ENCODE data around the gene S100A13. TPM values are rescaled to one million over a fixed set of nuclear protein-coding genes. Genes with fewer than 3 reads are reported as not detected.

Gene S100A13
- total and polyA plus RNA-seq, 3 experiments from 2014 or later = 1.3 to 7.6 (median 5.5) TPM

GRCh38 chr1:153624965-153625611 lies 2.2 kb downstream of the S100A13 start:
- CTCF ChIA-PET = interaction anchor here (1.3 kb wide), 1 partner anchor 53 kb away, joined by 3 read pairs; the partner anchor contains the start of gene NPR1
- no peaks in the 10 kb centered on the region for H3K9me3 ChIP-seq (ENCODE audit: low read length)
- Mint-ChIP-seq H3K4me1 (no peaks in the 10 kb centered on the region), H3K36me3 (no peaks in the 10 kb centered on the region), H3K4me3 (no peak overlapping the region), H3K27me3 (peaks cover 0 to 10% of the 10 kb centered on the region in 2 donors), H3K27ac (peak overlapping the region in 1 of 8 donors; percentile 42), H3K9me3 (no peaks in the 10 kb centered on the region)
- no peaks in the 10 kb centered on the region for H3K27me3 ChIP-seq (ENCODE audit: insufficient read depth, low read length, poor library complexity, severe bottlenecking)
- H3K4me3 ChIP-seq (ENCODE audit: low read length) = no peak overlapping the region
- H3K4me1 ChIP-seq (ENCODE audit: insufficient read depth, low read length) = no peaks in the 10 kb centered on the region
- H3K36me3 ChIP-seq (ENCODE audit: insufficient read depth, low read length) = no peaks in the 10 kb centered on the region
- POLR2A ChIA-PET = no interaction called here
- no peak overlapping the region for H3K27ac ChIP-seq (ENCODE audit: low read depth, low read length)
- DNase-seq = no peak

- ChIA-PET POLR2A (no interaction called here), CTCF (interaction anchor here (1.3 kb wide), 1 partner anchor 9 kb away, joined by 3 read pairs; no protein-coding TSS in a partner anchor)
- no peaks in the 10 kb centered on the region for H3K27me3 ChIP-seq (ENCODE audit: insufficient read depth, low read length, poor library complexity, severe bottlenecking)
- H3K4me3 ChIP-seq (ENCODE audit: low read length) = no peak overlapping the region
- H3K36me3 ChIP-seq (ENCODE audit: insufficient read depth, low read length) = no peaks in the 10 kb centered on the region
- Mint-ChIP-seq H3K4me1 (no peaks in the 10 kb centered on the region), H3K9me3 (no peaks in the 10 kb centered on the region), H3K4me3 (no peak overlapping the region), H3K36me3 (no peaks in the 10 kb centered on the region), H3K27ac (no peak overlapping the region), H3K27me3 (peaks cover 0 to 10% of the 10 kb centered on the region in 2 donors)
- H3K27ac ChIP-seq (ENCODE audit: low read depth, low read length) = no peak overlapping the region
- H3K4me1 ChIP-seq (ENCODE audit: insufficient read depth, low read length) = no peaks in the 10 kb centered on the region
- no peak for DNase-seq
- H3K9me3 ChIP-seq (ENCODE audit: low read length) = no peaks in the 10 kb centered on the region
These were observed 4.2 kb downstream of the S100A13 start for GRCh38 chr1:153623101-153623500.

DNA sequence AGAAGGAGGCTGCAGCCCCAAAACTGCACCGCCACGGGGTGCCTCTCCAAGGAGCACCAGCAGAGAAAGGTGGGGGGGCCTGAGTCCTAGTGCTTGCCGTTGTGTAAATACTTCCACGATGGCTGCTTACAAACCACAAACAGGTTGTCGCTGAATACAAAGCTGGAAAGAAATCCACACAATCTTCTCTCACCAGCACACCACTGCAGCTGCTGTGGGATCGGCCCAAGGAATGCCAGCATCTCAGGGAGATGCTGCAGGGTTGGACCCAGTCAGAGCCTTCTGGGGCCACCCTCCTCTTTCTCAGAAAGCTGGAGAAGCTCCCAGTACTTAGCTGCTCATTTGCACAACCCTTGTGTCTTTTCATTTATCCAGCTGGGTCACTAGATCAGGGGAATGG lies 8.1 kb downstream of the S100A13 start:
- Histone ChIP-seq H3K4me3 (ENCODE audit: low read length) (no peak overlapping the region), H3K27me3 (ENCODE audit: insufficient read depth, low read length, poor library complexity, severe bottlenecking) (no peaks in the 10 kb centered on the region), H3K36me3 (ENCODE audit: insufficient read depth, low read length) (no peaks in the 10 kb centered on the region), H3K27ac (ENCODE audit: low read depth, low read length) (no peak overlapping the region), H3K9me3 (ENCODE audit: low read length) (no peaks in the 10 kb centered on the region), H3K4me1 (ENCODE audit: insufficient read depth, low read length) (no peaks in the 10 kb centered on the region)
- Mint-ChIP-seq H3K4me1 (peaks cover 0 to 4% (median 0%) of the 10 kb centered on the region in 3 donors), H3K4me3 (no peak overlapping the region), H3K36me3 (no peaks in the 10 kb centered on the region), H3K27ac (no peak overlapping the region), H3K9me3 (no peaks in the 10 kb centered on the region), H3K27me3 (peaks cover 0 to 8% of the 10 kb centered on the region in 2 donors)
- POLR2A ChIA-PET = no interaction called here
- DNase-seq = no peak
- CTCF ChIA-PET = interaction anchor here (0.9 kb wide), 1 partner anchor 15 kb away, joined by 3 read pairs; the partner anchor contains the start of gene CHTOP

DNA sequence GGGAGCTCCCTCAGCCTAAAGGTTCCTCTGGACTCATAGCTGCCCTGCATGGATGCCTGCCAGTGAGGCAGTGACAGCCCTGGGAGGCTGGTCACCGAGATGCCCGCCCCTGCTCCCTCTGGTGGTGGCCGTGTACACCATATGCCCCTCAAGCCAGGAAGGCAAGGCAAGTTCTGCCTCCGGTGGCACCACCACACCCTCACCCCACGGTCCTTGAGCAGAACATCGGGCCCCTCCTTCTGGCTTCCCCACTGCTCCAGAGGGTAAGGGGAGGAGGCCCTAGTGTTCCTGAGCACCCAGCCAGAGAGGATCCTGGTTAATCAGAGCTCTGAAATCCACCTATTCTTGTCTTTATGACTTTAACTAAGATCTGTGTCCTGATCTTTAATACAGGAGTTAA lies 9.6 kb downstream of the S100A13 start:
- no peaks in the 10 kb centered on the region for H3K9me3 ChIP-seq (ENCODE audit: low read length)
- H3K36me3 ChIP-seq (ENCODE audit: insufficient read depth, low read length) = no peaks in the 10 kb centered on the region
- no peaks in the 10 kb centered on the region for H3K4me1 ChIP-seq (ENCODE audit: insufficient read depth, low read length)
- POLR2A ChIA-PET = no interaction called here
- Mint-ChIP-seq H3K9me3 (no peaks in the 10 kb centered on the region), H3K27me3 (peaks cover 0 to 6% of the 10 kb centered on the region in 2 donors), H3K27ac (no peak overlapping the region), H3K36me3 (no peaks in the 10 kb centered on the region), H3K4me1 (peaks cover 0 to 4% (median 0%) of the 10 kb centered on the region in 3 donors), H3K4me3 (no peak overlapping the region)
- H3K27me3 ChIP-seq (ENCODE audit: insufficient read depth, low read length, poor library complexity, severe bottlenecking) = no peaks in the 10 kb centered on the region
- CTCF ChIA-PET = no interaction called here
- H3K27ac ChIP-seq (ENCODE audit: low read depth, low read length) = no peak overlapping the region
- DNase-seq = peak in 2 of 5 donors; percentile 57 to 61
- no peak overlapping the region for H3K4me3 ChIP-seq (ENCODE audit: low read length)

DNA sequence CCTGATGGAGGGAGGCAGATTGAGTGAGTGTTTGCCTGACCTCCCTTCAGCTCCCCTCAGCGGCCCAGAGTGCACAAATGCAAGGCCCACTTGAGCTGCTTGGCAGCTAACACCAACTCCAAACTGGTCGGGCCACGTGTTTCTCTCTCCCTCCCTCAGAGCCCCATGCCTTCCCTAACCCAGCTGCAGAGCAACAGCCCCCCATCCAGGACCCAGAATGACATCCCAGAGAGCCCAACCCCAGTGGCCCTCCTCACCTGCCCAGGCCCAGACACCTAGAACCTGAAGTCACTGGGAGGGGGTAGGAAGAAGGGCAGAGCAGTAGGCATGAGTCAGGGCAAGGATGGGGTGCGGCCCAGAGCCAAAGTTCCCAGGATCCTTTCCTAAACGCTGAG lies 10.4 kb downstream of the S100A13 start:
- Mint-ChIP-seq H3K27ac (no peak overlapping the region), H3K36me3 (no peaks in the 10 kb centered on the region), H3K9me3 (no peaks in the 10 kb centered on the region), H3K4me3 (no peak overlapping the region), H3K27me3 (peaks cover 0 to 6% of the 10 kb centered on the region in 2 donors), H3K4me1 (peaks cover 0 to 4% (median 0%) of the 10 kb centered on the region in 3 donors)
- CTCF ChIA-PET = no interaction called here
- Histone ChIP-seq H3K9me3 (ENCODE audit: low read length) (no peaks in the 10 kb centered on the region), H3K27me3 (ENCODE audit: insufficient read depth, low read length, poor library complexity, severe bottlenecking) (no peaks in the 10 kb centered on the region), H3K27ac (ENCODE audit: low read depth, low read length) (no peak overlapping the region), H3K4me1 (ENCODE audit: insufficient read depth, low read length) (no peaks in the 10 kb centered on the region), H3K4me3 (ENCODE audit: low read length) (no peak overlapping the region), H3K36me3 (ENCODE audit: insufficient read depth, low read length) (no peaks in the 10 kb centered on the region)
- POLR2A ChIA-PET = no interaction called here
- no peak for DNase-seq

DNA sequence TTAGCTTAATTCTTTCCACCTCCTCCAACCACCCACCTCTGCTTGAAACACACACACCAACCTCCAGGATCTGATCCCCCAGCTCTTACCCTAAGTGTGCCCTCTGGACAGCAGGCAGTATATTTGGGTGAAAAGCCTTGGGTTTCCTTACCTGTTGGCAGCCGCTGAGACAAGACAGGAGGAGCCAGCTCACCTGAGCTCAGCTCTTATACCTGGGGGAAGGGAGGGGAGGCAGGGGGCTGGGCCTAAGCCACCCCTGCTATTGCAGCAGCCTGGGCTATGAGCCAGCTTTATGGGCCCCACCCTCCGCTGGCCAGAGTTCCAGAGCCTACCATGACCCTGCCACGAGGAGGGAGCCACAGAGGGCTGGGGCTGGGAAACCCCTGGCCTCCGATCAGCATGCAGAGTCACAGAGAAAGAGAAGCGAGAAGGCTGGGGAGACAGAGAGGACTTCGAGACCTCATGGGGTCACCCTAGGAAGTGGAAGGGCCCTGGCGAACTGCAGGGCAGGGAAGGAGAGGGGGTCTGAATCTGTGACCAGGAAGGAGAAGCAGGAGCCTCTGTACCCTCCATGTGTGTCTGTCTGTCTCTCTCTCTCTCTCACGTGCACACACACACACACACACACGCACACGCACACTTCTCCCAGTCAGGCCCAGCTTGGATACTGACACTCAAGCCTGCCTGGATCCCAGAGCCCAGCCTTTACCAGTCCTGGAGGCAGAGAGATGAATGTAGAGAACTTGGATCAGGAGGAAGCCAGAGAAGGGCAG lies 11.0 kb downstream of the S100A13 start, which contains the start of gene S100A14:
TSS of gene S100A14 (minus strand) at position 182 of the 773 bp plus-strand sequence. CDS start 467 bp downstream, outside the sequence.
- DNase-seq = no peak
- Mint-ChIP-seq H3K36me3 (no peaks in the 10 kb centered on the region), H3K4me1 (peaks cover 0 to 4% (median 0%) of the 10 kb centered on the region in 3 donors), H3K27ac (peak within 1 kb of the TSS in 2 of 8 donors; percentile 23 to 24), H3K4me3 (no peak within 1 kb of the TSS), H3K9me3 (no peaks in the 10 kb centered on the region), H3K27me3 (peaks cover 0 to 6% of the 10 kb centered on the region in 2 donors)
- H3K4me3 ChIP-seq (ENCODE audit: low read length) = no peak within 1 kb of the TSS
- H3K36me3 ChIP-seq (ENCODE audit: insufficient read depth, low read length) = no peaks in the 10 kb centered on the region
- H3K4me1 ChIP-seq (ENCODE audit: insufficient read depth, low read length) = no peaks in the 10 kb centered on the region
- no peaks in the 10 kb centered on the region for H3K9me3 ChIP-seq (ENCODE audit: low read length)
- no peaks in the 10 kb centered on the region for H3K27me3 ChIP-seq (ENCODE audit: insufficient read depth, low read length, poor library complexity, severe bottlenecking)
- H3K27ac ChIP-seq (ENCODE audit: low read depth, low read length) = no peak within 1 kb of the TSS
- POLR2A ChIA-PET = no interaction called here
- CTCF ChIA-PET = no interaction called here

GRCh38 chr1:153615406-153615805 lies 11.9 kb downstream of the S100A13 start:
- H3K4me1 Mint-ChIP-seq = peaks cover 0 to 4% (median 0%) of the 10 kb centered on the region in 3 donors
- Histone ChIP-seq H3K27me3 (ENCODE audit: insufficient read depth, low read length, poor library complexity, severe bottlenecking) (no peaks in the 10 kb centered on the region), H3K27ac (ENCODE audit: low read depth, low read length) (no peak overlapping the region), H3K4me1 (ENCODE audit: insufficient read depth, low read length) (no peaks in the 10 kb centered on the region), H3K9me3 (ENCODE audit: low read length) (no peaks in the 10 kb centered on the region), H3K4me3 (ENCODE audit: low read length) (no peak overlapping the region), H3K36me3 (ENCODE audit: insufficient read depth, low read length) (no peaks in the 10 kb centered on the region)
- ChIA-PET CTCF (no interaction called here), POLR2A (no interaction called here)
- peaks cover 0 to 6% of the 10 kb centered on the region in 2 donors for H3K27me3 Mint-ChIP-seq
- no peak overlapping the region for H3K4me3 Mint-ChIP-seq
- no peaks in the 10 kb centered on the region for H3K36me3 Mint-ChIP-seq
- no peaks in the 10 kb centered on the region for H3K9me3 Mint-ChIP-seq
- H3K27ac Mint-ChIP-seq = peak overlapping the region in 1 of 8 donors; percentile 23
- DNase-seq = no peak

- Mint-ChIP-seq H3K36me3 (no peaks in the 10 kb centered on the region), H3K9me3 (no peaks in the 10 kb centered on the region), H3K27me3 (peaks cover 0 to 6% of the 10 kb centered on the region in 2 donors), H3K27ac (peak overlapping the region in 1 of 8 donors; percentile 44), H3K4me1 (peaks cover 0 to 4% (median 0%) of the 10 kb centered on the region in 3 donors), H3K4me3 (no peak overlapping the region)
- H3K4me1 ChIP-seq (ENCODE audit: insufficient read depth, low read length) = no peaks in the 10 kb centered on the region
- H3K9me3 ChIP-seq (ENCODE audit: low read length) = no peaks in the 10 kb centered on the region
- no peak for DNase-seq
- H3K27me3 ChIP-seq (ENCODE audit: insufficient read depth, low read length, poor library complexity, severe bottlenecking) = no peaks in the 10 kb centered on the region
- no peaks in the 10 kb centered on the region for H3K36me3 ChIP-seq (ENCODE audit: insufficient read depth, low read length)
- POLR2A ChIA-PET = no interaction called here
- CTCF ChIA-PET = interaction anchor here (1.2 kb wide), 1 partner anchor 9 kb away, joined by 3 read pairs; no protein-coding TSS in a partner anchor
- no peak overlapping the region for H3K27ac ChIP-seq (ENCODE audit: low read depth, low read length)
- no peak overlapping the region for H3K4me3 ChIP-seq (ENCODE audit: low read length)
These were observed 12.4 kb downstream of the S100A13 start for GRCh38 chr1:153614906-153615305.
